Activated CD4-positive, alpha-beta T cell treated with anti-CD3 and anti-CD28 coated beads, Interleukin-2, amount 50 U/mL, for 1 hour (primary cell): ENCODE data around the gene KCNH8.

Source experiments
- DNase-seq: peaks from one replicate; pipeline ENCODE4 v3.0.0-alpha.2; 2020

Gene KCNH8

DNA sequence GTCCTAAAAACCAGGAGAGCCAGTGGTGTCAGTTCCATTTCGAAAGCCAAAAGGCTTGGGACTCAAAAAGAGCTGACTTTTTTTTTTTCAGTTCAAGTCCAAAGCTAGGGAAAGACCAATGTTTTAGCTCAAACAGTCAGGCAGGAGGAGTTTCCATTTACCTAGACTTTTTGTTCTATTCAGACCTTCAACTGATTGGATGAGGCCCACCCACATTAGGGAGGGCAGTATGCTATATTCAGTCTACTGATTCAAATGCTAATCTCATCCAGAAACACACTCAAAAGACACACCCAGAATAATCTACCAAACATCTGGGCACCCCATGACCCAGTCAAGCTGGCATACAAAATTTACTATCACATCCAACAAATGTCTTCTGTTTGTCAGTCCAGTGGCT, 374.0 kb downstream of the KCNH8 start:
- no peak for DNase-seq

DNA sequence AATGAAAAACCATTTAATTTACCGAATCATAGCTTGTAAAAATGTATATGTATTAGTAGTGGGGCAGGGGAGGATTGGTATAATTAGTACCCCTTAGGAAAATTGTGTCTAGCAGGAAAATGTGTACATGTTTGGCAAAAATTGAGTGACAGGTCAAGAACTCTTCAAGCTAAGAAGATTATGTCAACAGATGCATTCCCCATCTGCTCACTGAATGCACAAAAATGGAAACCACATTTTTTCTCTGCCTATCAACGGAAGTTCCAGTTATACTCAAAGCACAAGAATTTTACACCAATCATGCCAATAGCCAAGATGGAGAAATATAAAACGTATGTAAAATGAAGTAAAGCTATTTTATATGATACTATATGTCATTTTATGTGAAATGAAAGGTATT, 377.8 kb downstream of the KCNH8 start:
- no peak for DNase-seq

DNA sequence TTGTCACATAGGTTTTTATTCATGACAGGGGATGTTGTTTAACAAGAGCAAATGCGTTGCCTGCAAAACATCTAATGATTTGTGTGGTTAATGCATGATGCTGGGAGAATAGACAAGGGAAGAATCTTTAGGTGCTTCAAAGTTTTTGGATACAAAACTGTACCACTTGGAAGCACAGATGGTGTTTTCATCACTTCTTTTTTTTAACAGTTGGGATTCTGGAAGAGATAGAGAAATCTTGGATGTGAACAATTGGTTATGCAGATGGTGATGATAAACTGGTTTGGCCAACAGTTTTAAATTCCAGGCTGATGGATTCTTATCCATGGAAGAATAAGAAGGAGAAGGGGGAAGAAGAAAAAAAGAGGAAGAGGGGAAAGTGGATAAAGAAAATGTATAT, 379.4 kb downstream of the KCNH8 start:
- no peak for DNase-seq

DNA sequence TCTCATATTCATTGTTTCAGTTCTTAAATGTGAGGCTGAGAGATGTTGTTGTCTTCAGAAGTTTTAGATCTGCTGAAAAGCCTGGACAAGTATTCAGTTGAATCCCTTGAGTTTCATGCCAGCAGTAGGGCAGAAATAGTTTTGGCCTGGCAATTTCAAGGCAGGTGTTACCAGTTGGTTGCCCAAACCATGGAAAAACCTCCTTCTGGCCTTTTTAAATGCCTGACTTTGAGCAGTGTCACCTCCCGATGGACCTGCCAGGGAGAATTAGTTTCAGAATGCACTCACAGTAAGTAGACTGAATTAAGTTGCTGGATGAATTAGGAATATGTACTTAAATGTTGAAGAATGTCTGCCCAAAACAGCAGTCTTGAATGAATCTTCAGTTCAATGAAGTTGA, 383.1 kb downstream of the KCNH8 start:
- DNase-seq = no peak

DNA sequence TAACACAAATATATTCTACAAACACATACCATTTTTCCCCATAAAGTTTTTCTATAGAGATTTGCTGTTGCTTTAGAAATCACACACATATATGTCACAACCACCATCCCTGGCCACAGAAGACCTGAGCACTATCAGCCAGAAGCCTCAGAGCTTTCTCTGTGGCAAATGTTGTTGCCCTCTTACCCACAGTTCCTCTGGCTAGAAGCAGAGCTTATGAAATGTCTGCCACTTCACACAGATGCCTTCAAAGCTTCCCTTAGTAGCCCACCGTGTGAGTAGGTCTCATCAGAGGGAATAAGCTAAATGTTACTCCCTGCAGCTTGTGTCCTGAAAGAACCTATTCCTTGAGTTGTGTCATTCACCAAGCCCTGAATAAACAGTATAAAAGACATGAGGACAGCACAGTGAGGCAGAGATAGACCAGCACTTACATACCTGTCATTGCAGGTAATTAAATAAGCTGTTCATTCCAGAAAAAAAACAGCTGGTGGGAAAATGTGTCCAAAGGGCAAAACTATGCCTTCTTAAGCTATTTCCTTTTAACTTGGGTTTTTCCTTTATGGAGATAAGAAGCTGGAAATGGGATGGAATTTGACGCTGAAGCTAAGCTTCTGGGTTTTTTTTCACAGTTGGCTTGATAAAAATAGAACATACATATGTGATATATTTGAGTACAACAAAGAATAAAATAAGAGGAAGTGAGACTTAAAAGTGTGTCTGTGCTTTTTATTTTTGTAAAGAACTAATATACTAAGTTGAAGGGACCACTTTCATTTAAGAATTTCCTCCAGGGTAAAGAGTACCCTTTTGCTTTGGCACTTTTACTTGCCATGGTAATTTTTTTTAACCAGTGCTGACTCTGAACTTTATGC, 391.4 kb downstream of the KCNH8 start:
- no peak for DNase-seq

DNA sequence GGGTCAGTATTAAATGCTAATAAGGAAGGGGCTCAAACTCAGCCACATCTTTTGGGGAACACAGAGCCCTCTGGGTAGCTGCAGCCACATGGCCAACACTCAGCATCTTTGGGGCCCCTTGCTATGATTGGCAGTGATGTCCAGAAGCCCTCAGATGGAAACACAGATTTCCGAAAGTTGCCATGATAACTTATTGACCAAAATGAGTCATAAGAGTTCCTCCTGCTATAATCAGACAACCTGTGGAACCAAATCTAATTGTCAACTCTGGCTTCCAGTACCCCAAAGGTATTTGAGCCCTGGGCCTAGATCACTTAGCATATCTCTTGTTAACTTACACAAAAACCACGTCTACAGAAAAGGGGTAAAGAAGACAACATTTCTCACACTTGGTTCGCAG, 392.2 kb downstream of the KCNH8 start:
- DNase-seq = no peak

DNA sequence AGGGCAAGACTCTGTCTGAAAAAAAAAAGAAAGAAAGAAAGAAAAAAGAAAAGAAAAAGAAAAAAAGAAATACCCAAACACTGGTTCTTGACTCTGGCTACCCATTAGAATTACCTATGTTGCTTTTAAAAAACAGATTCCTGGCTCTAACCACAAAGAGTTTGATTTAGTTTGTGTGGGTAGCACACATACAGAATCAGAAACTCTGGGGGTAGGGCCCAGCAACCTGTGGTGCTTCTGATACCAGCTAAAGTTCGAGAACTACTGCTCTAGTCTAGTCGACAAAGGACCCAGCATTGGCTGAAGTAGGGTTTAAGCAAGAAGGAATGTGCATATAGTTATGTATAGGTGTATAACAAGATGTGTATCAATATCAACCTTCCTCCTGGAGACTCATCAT, 393.0 kb downstream of the KCNH8 start:
- no peak for DNase-seq

DNA sequence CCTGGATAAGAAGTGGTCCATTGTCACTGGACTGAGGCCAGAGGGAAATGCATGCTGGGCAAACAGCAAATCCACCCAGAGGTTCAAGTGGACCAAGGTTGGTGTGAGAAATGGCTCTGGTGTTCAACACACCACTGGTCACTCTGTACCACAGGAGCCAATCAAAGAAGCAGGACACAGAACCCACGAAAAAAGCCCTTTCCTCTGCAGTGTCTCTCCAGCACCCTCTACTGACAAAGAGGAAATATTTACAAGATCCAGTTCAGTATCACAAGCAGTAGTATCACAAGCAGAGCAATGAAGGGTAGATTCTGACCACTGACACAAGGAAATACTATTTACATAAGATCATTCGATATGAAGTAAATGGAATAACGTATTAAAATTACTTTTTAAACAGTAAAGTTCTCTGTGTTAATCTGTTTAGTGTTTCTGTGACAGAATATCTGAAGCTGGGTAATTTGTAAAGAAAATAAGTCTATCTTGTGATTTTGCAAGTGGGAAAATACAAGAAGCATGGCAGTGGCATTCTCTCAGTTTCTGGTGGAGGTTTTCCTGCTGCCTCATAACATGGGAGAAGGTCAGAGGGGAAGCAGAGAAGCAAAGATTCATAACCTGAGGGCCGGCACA, 395.0 kb downstream of the KCNH8 start:
- DNase-seq = no peak

DNA sequence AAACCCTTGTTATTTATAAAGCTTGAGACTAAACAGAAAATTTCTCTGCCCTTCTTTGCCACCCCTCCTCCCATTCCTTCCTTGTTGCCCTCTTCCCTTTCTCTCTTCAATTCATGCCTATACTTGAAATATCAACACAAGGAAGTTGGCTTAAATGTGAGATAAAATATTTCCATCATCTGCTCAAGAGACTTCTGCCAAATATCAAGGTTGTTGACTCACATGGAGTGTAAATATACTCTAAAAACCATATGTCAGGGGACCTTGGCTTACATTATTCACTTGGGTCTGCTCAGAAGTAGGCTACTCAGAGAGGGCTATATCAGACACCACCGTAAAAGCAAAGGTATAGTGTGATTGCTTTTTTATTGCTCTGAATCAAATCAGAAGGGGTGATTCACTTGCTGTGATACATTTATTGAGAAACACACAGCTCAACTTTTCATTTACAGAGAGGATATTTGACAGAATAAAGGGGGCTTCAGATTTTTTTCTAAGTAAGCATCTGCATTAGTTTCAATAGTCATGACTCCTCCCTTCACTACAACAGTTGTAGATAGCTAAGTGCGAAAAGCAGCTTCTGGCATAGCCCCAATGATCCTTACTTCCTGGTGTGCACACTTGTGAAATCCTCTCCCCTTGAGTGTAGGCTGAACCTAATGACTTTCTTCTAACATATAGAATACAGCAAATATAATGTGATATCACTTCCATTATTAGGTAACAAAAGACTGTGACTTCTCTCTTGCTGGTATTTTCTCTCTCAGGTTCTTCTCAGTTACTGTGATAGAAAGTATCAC, 399.6 kb downstream of the KCNH8 start:
- DNase-seq = no peak

DNA sequence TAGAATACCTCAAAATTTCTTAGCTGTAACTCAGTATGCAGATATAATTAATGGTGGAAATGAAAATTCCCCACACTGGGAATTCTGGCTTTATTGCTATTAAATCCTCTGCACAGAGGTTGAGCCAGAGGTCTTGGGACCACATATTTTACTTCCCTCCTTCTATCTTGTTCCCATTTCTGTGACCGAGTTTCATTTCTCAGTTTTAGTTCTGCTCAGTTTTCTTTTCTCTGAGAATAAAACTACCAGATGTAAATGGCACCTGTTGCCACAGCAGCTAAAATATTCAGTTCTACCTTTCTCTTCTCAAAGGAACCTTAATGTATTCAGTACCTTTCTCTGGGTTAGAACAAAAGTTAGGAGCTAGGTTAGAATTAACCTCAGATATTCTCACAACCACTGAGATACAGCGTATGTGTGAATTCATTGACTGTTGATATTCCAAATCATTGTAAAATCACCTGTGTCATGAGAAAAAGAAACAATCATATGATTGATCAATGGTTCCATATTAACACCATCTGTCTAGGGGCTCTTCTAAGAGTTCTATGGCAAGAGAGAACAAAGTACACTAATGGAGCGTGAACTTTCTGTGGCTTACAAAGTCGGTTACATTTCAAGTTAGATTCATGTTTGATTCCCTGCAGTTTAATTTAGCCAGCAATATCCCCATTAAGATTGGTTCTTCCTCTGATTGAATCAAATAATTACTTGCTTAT, 411.6 kb downstream of the KCNH8 start:
- DNase-seq = no peak

DNA sequence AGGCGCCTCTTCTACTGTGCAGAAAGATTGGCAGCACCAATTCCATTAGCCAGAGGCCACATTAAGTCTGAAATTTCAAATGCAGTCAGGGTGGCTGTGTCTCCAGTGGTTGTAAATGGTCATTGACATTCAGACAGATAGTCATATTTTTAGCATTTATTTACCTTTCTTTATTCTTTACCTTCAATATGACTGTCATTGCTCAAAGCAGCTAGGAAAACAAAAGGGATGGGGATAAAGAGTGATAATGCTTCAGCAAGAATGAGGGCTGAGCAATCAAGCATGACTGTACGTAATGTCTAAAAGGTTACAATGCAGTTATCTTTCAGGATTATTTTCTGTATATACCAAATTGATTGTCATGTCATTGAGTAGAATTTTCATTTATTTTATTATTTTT, 425.3 kb downstream of the KCNH8 start:
- no peak for DNase-seq

DNA sequence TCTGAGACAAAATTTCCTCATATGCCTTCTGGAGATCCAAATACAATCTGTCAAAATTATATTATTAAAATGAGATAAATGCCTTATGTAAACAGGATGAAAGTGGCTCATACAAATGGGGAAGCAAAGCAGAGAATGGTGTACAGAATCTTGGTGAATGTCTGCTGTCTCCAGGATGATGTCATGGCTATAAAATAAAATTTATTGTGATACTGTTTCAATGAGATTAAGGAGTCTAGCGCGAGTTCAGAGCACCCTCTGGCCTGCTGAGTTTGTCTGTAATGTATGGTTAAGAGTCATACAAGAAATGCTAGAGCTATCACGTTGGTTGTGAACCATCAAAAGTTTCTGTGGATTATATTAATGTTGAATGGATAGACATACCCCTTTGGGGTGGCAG, 426.0 kb downstream of the KCNH8 start:
- no peak for DNase-seq

DNA sequence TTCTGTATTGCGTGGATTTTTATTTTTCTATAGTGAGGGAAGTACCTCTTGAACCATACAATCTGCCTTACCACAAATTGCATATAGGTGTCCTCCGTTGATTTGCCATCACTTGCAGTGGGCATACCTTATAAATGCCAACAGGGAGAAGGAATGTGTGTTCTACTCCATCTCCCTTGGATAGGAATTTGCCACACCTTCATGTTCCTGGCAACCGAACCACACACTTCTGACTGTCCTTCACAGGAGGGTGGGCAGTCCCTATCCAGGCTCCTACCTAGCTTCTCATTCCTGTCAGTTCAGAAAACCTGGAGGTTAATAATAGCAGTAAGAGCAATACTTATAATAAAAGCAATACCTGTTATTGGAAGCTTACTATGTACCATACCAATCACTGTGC, 428.0 kb downstream of the KCNH8 start:
- no peak for DNase-seq
